Adrenal gland (tissue), 5 donors: ENCODE measurements around the gene MOB3B.

Experiments
- POLR2A ChIP-seq, 2 donors: fragments of 450-650 bp; IDR thresholded peaks; one replicate each; pipeline ENCODE4 v1.6.1; 2017; ENCODE audit warnings: antibody characterized with exemption in 2 of 2, mild to moderate bottlenecking in 2 of 2, moderate library complexity in 1 of 2
- TF ChIP-seq, protein P1 (sequence below), 6 experiments: fragments of 450-650 bp in 4 of 6; fragments of 200-600 bp in 2 of 6; sonication (generic) in 1 of 6; IDR thresholded peaks; 1 replicate in 5 of 6; 2 replicates in 1 of 6; pipeline versions ENCODE4 v1.5.1 to v1.8.0; 2016 to 2021; ENCODE audit warnings: antibody characterized with exemption in 6 of 6, mild to moderate bottlenecking in 2 of 6, moderate library complexity in 1 of 6
- donor health status: DM: no; HTN: no; CAD: no.

- TF ChIP-seq, protein P1, sequence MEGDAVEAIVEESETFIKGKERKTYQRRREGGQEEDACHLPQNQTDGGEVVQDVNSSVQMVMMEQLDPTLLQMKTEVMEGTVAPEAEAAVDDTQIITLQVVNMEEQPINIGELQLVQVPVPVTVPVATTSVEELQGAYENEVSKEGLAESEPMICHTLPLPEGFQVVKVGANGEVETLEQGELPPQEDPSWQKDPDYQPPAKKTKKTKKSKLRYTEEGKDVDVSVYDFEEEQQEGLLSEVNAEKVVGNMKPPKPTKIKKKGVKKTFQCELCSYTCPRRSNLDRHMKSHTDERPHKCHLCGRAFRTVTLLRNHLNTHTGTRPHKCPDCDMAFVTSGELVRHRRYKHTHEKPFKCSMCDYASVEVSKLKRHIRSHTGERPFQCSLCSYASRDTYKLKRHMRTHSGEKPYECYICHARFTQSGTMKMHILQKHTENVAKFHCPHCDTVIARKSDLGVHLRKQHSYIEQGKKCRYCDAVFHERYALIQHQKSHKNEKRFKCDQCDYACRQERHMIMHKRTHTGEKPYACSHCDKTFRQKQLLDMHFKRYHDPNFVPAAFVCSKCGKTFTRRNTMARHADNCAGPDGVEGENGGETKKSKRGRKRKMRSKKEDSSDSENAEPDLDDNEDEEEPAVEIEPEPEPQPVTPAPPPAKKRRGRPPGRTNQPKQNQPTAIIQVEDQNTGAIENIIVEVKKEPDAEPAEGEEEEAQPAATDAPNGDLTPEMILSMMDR (IDR thresholded peaks at IDR 0.05), result no peak
- TF ChIP-seq POLR2A (IDR thresholded peaks at IDR 0.05), result no peak
Observed at GRCh38 chr9:27431543-27432147, 98.0 kb downstream of the MOB3B start.
